OCI-LY3 (cell line): ENCODE results near the gene SH2B2.

Experiments
- H2AFZ ChIP-seq: fragments of 200-600, 300-600 bp; shearing (Covaris generic); 2 replicates; pipeline ENCODE4 v1.6.0; 2014; ENCODE audit warnings: antibody characterized with exemption, low read depth, low read length
- H3K27ac ChIP-seq: fragments of 200-600, 300-600 bp; sonication (generic); 2 replicates; pipeline ENCODE4 v1.5.1; 2014; ENCODE audit warnings: mild to moderate bottlenecking, low read length, moderate library complexity, mixed read lengths
- H3K27me3 ChIP-seq: fragments of 200-600, 300-600 bp; sonication (generic); 2 replicates; pipeline ENCODE4 v1.6.1; 2014; ENCODE audit warnings: low read depth, low read length, mixed read lengths
- H3K36me3 ChIP-seq: fragments of 200-600, 300-600 bp; sonication (generic); replicated peaks from 2 replicates; pipeline ENCODE3; 2014; ENCODE audit warnings: low read depth, low read length, mixed read lengths
- H3K4me1 ChIP-seq: fragments of 300-600, 200-600 bp; sonication (generic); 2 replicates; pipeline ENCODE4 v1.6.1; 2014; ENCODE audit warnings: low read length, mixed read lengths
- H3K4me2 ChIP-seq: fragments of 200-600, 300-600 bp; sonication (generic); 2 replicates; pipeline ENCODE4 v1.6.1; 2014; ENCODE audit warnings: low read length, mixed read lengths
- H3K4me3 ChIP-seq: fragments of 300-600, 200-600 bp; sonication (generic); 2 replicates; pipeline ENCODE4 v1.5.1; 2014; ENCODE audit warnings: antibody characterized with exemption, mild to moderate bottlenecking, low read length, moderate library complexity
- H3K79me2 ChIP-seq: fragments of 300-600, 200-600 bp; shearing (Covaris generic); 2 replicates; pipeline ENCODE4 v1.6.1; 2014; ENCODE audit warnings: mild to moderate bottlenecking, low read length, mixed read lengths
- H3K9ac ChIP-seq: fragments of 300-600, 200-600 bp; shearing (Covaris generic); 2 replicates; pipeline ENCODE4 v1.6.0; 2014; ENCODE audit warnings: mild to moderate bottlenecking, low read length, moderate library complexity
- H3K9me3 ChIP-seq: fragments of 200-600, 300-600 bp; shearing (Covaris generic); 2 replicates; pipeline ENCODE4 v1.6.1; 2014; ENCODE audit warnings: low read length, mixed read lengths; ENCODE audit not compliant: insufficient read depth
- H4K20me1 ChIP-seq: fragments of 200-600, 300-600 bp; sonication (generic); 2 replicates; pipeline ENCODE4 v1.6.1; 2016; ENCODE audit warnings: low read length, mixed read lengths; ENCODE audit not compliant: insufficient read depth
- CTCF ChIP-seq: fragments of 200-600, 300-600 bp; sonication (generic); IDR thresholded peaks from 2 replicates; pipeline ENCODE4 v1.5.1; 2014; ENCODE audit warnings: antibody characterized with exemption, low read length, low read depth
- EZH2phosphoT487 ChIP-seq: fragments of 200-600 bp; shearing (Covaris generic); IDR thresholded peaks from 2 replicates; pipeline ENCODE4 v1.6.1; 2018; ENCODE audit warnings: antibody characterized with exemption, mixed run types, low read depth

Gene SH2B2

GRCh38 chr7:102306916-102307677, 20.4 kb downstream of the SH2B2 start:
- Histone ChIP-seq H3K36me3 (no peaks in the 10 kb centered on the region), H3K27me3 (no peaks in the 10 kb centered on the region), H3K9me3 (peaks cover 6% of the 10 kb centered on the region; the same call in 1 of the 2 replicates), H3K4me3 (peak overlapping the region; percentile 74), H3K27ac (peak overlapping the region; percentile 78), H2AFZ (peak overlapping the region; percentile 55), H4K20me1 (no peaks in the 10 kb centered on the region), H3K9ac (peak overlapping the region; percentile 64), H3K4me1 (peaks cover 40% of the 10 kb centered on the region), H3K4me2 (peak overlapping the region; percentile 94), H3K79me2 (no peaks in the 10 kb centered on the region)
- TF ChIP-seq EZH2phosphoT487 (no peak), CTCF (no peak)

GRCh38 chr7:102310414-102310815, 23.7 kb downstream of the SH2B2 start:
- Histone ChIP-seq H4K20me1 (no peaks in the 10 kb centered on the region), H3K79me2 (no peaks in the 10 kb centered on the region), H3K9me3 (peaks cover 6% of the 10 kb centered on the region; the same call in 1 of the 2 replicates), H3K27me3 (no peaks in the 10 kb centered on the region), H3K4me1 (peaks cover 46% of the 10 kb centered on the region), H3K4me2 (peak overlapping the region; percentile 27; the same call in 1 of the 2 replicates), H3K9ac (no peak overlapping the region), H3K36me3 (peaks cover 4% of the 10 kb centered on the region), H3K4me3 (no peak overlapping the region), H2AFZ (no peak overlapping the region), H3K27ac (no peak overlapping the region)
- TF ChIP-seq EZH2phosphoT487 (no peak), CTCF (no peak)

GRCh38 chr7:102312317-102312716, 25.6 kb downstream of the SH2B2 start:
- H4K20me1 ChIP-seq = no peaks in the 10 kb centered on the region
- H3K27me3 ChIP-seq = no peaks in the 10 kb centered on the region
- H3K4me3 ChIP-seq = no peak overlapping the region
- H3K9me3 ChIP-seq = no peaks in the 10 kb centered on the region
- H2AFZ ChIP-seq = no peak overlapping the region
- no peak overlapping the region for H3K9ac ChIP-seq
- H3K79me2 ChIP-seq = no peaks in the 10 kb centered on the region
- H3K4me1 ChIP-seq = peaks cover 33% of the 10 kb centered on the region
- TF ChIP-seq EZH2phosphoT487 (no peak), CTCF (no peak)
- peaks cover 4% of the 10 kb centered on the region for H3K36me3 ChIP-seq
- H3K4me2 ChIP-seq = no peak overlapping the region
- no peak overlapping the region for H3K27ac ChIP-seq

- H3K27ac ChIP-seq = no peak overlapping the region
- H3K4me1 ChIP-seq = peaks cover 21% of the 10 kb centered on the region
- TF ChIP-seq EZH2phosphoT487 (no peak), CTCF (no peak)
- no peak overlapping the region for H2AFZ ChIP-seq
- H3K79me2 ChIP-seq = no peaks in the 10 kb centered on the region
- no peak overlapping the region for H3K4me2 ChIP-seq
- H3K36me3 ChIP-seq = peaks cover 4% of the 10 kb centered on the region
- no peak overlapping the region for H3K9ac ChIP-seq
- no peaks in the 10 kb centered on the region for H4K20me1 ChIP-seq
- no peaks in the 10 kb centered on the region for H3K9me3 ChIP-seq
- no peak overlapping the region for H3K4me3 ChIP-seq
- no peaks in the 10 kb centered on the region for H3K27me3 ChIP-seq
These were observed 27.5 kb downstream of the SH2B2 start for GRCh38 chr7:102313997-102314780.
